ENCODE measurements around the gene CCDC148.

GRCh38 chr2:158269143-158269542 is 187.4 kb downstream of the CCDC148 start:
- TF ChIP-seq CTCF (IDR thresholded peaks at IDR 0.05; ENCODE audit: insufficient read depth, low read length, poor library complexity, severe bottlenecking) (no peak), EZH2phosphoT487 (conservative IDR thresholded peaks at IDR 0.05; ENCODE audit: low read length) (no peak)
